ENCODE results near the gene GRIA4.
"Not testable (repeated sequence)": the region's sequence is repeated elsewhere in the genome, so short reads cannot be mapped to it uniquely, and the experiment has no call there.

The GRIA4 gene

DNA sequence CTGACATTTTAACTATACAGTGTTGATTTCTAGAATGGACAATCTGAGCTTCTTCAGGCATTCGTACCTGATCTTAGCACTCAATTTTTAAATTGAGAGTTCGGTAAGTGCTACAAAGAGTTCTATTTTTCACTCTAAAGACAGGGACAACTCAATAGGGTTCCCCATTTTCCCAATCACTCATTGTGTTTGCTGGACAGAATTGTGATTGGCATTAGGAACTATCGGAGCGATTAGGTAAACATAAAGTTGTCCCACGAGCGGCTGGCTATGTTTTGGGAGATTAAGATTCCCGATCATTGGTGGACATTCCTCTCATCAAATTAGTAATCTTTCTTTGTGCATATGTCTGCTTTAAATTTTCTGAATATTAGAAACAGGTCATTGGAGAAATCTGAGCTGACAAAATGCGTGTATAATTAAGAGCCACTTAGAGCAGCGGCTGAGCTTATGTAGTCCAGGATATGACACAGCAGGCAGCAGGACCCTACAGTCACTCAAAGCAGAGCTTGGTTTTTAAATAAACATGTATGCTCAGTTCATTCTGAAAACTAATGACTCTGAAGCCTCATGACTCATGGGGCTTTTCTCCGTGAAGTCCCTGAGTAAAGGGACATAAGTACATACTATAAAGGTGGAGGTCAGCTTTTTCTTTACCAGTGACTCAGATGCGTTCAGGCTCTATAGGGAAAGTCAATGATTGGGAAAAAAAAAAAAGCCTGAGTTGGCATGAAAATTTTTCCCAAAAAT is 109.4 kb downstream of the GRIA4 start:
- DNase-seq (ENCODE audit: low spot score), result no peak

- DNase-seq (ENCODE audit: low spot score), result no peak
Measured at GRCh38 chr11:105720096-105720495, 110.2 kb downstream of the GRIA4 start.

DNA sequence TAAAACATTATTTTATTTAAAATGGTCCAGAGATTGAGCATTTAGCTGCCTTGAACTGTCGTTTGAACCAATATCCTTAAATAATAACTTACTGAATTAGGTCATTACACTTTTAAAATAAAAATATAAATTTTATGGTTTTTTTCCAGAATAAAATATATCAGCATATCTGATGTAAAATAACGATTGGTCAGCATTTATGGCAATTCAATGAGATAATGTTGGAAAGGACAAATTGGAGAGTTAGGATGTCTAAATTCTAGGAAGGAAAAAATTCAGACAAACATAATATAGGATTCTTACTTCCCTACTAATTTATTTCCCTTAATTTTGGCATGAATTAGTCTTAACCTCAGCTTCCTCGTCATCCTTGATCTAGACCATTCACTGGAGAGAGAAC is 113.4 kb downstream of the GRIA4 start:
- DNase-seq (ENCODE audit: low spot score), result no peak

- no peak for DNase-seq (ENCODE audit: low spot score)
Measured at GRCh38 chr11:105732611-105733010, 122.7 kb downstream of the GRIA4 start.

- no peak for DNase-seq (ENCODE audit: low spot score)
Measured at GRCh38 chr11:105734426-105734825, 124.6 kb downstream of the GRIA4 start.

DNA sequence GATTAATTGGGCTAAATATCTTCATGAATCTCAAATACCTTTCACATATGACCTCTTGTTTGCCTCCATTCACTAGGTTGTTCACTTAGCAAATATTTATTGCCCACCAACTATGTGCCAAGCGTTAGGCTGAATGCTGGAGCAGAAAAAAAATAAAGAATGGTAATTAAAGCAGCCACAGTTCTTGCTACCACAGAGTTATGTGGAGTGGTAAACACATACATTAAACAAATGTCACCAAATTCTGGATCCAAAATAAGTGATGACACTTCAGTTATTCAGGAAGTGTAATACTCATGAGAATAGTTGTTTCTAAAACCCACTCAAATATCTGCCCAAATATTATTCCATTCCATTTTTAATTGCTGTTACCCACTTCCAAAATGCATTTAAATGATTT is 128.4 kb downstream of the GRIA4 start:
- no peak for DNase-seq (ENCODE audit: low spot score)

DNA sequence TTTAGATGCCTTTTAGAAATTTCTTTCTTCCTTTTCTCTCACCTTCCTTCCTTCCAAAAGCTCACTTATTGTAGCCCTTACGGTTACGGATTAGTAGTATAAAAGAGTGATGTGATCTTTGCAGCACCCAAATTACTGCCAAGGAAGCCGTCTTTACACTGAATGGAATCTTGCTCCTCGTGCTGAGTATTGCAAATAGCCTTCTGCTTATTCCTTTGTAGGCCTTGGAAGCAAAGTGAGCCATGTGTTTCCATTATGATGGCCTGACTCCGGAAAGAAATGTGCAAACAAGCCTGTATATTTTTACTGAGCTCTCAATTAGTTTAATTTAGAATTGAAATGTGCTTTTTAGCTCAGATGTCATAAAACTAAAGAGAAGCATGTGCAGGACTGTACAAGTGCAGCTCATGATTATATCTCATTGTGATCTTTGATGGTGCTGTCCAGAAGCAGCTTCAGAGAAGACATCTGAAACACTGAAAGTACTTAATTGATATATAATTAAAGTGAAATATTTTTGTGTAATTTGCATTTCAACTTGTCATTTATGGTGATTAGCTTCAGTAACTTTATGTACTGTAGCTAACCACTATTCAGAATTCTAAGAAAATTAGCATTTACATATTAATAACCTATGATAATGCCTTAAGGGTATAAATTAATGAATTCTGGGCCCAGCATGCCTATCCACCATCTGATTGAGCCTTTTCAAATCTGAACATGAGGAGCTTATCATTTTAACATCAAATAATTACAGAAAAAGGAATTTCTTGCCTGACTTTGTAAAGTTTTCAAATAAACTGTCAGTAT is 129.3 kb downstream of the GRIA4 start:
- DNase-seq (ENCODE audit: low spot score), result no peak

DNA sequence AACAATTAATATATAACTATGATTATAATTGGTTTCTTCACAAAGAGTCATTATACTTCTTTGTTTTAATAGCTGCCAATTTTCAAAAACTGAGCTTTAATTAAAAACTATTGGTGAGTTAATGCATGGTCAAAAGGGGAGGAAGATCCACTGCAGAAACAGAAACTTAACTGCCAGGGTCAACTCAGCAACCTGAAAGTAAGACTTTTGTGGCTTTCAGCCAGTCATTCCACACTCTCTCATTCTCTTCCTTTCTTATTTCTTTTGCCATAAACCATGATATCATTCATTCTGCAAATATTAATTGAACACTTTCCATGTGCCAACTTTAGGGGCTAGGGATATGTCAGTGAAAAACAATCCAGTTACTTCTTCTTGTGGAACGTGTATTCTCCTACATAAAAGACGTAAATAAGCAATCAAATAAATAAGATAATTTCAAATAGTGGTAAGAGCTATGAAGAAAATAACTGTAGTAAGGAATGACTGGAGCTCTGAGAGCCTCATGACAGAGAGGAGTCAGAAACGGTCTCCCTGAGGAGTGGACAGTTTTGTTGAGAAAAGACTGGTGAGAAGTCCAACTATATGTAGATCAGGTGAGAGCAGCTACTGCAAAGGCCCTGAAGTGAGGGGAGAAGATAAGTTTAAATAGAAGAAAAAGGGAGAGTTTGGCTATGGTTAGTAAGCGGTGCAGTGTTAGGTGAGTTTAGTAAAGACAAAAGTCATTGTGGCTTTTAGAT is 130.5 kb downstream of the GRIA4 start:
- DNase-seq (ENCODE audit: low spot score), result no peak

- no peak for DNase-seq (ENCODE audit: low spot score)
Measured at GRCh38 chr11:105741488-105742020, 131.7 kb downstream of the GRIA4 start.

GRCh38 chr11:105754260-105754659 is 144.4 kb downstream of the GRIA4 start:
- no peak for DNase-seq (ENCODE audit: low spot score)

DNA sequence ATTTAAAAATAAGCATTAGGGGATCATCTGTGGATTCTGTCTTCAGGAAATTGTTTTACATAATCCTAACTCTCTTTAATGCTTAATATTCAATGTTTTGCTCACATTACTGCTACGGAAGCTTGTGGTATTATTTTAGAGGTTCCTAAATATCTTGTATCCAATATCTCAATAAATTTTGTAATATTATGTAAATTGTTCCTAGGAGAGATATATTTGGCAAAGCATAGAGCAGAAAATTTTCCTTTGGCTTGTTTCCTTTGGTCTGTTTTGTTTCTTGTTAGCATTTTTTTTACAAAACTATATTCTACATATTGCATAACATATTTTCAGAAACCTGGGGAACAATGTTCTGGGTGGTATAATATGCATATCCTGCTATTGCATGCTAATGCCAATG is 144.8 kb downstream of the GRIA4 start:
- no peak for DNase-seq (ENCODE audit: low spot score)

DNA sequence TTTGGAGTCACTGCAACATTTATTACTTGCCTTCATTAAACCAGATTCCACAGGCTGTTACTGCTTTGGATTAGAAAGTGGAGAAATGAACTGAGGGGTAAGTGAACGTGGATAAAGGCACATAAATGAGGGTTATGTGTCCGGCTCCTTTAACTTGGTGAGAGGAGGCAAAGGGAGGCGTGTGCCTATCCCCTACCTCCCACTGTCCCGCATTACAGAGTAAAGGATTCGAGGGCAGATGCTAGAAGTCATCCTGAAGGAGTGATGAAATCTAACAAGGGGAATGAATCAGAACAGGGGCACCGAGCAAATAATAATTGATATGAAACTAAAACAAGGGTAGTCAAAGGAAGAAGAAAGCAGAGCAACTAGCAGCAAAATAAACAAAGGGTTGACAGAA is 147.2 kb downstream of the GRIA4 start:
- no peak for DNase-seq (ENCODE audit: low spot score)

GRCh38 chr11:105763594-105763993 is 153.7 kb downstream of the GRIA4 start:
- DNase-seq (ENCODE audit: low spot score), result no peak

DNA sequence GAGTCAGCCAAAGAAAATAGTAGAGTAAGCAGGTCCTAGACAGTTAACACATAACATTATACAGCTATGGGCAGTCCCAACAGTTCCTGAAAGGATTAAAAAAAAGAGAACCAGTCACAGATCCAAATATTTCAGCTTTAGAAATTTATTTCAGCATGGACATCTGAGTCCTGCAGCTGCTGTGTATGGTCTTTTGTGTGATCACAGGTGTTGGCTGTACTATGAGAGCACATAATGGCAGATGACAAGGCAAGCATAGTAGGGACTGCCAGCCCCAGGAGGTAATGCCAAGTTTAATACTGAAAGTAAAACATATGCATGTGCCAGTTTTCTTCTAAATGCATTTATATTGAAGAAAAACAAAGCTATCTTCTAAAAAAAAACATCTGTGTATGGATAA is 158.1 kb downstream of the GRIA4 start:
- DNase-seq (ENCODE audit: low spot score), result no peak

DNA sequence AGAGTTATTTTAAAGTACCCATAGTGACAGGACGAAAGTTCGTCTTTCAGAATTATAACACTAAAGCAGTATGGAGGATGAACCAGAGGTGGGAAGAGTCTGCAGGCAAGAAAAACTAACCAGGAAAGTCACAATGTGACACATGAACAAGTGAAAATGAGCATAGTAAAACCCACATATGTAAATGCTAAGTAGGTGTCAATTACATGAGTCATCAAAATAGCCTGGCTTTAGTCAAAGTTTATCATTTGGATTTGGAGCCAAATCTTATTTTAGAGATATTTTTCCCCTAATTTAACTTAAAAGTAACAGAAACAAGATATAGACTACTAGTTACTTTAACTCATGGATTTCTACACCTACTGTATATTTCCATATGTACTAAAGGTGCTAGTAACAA is 159.8 kb downstream of the GRIA4 start:
- DNase-seq (ENCODE audit: low spot score), result no peak

DNA sequence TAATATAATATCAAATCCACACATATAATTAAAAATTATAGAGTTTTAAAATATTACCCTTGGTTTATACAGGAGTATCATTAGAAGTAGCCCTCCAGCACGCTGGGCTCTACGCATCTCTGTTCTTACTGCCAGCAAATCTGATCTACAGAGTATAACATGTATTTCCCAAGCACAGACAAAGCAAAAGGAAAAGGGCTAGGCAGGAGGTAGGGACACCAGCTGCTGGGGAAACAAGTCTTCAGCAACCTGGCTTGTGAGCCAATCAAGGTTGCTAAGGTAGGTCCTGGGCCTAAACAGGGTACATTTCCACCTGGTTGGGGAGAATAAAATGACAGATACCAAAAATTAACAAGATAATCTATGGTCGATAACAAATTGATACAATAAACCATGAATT is 163.6 kb downstream of the GRIA4 start:
- DNase-seq (ENCODE audit: low spot score), result not testable (repeated sequence)

GRCh38 chr11:105774899-105775298 is 165.0 kb downstream of the GRIA4 start:
- DNase-seq (ENCODE audit: low spot score), result no peak

DNA sequence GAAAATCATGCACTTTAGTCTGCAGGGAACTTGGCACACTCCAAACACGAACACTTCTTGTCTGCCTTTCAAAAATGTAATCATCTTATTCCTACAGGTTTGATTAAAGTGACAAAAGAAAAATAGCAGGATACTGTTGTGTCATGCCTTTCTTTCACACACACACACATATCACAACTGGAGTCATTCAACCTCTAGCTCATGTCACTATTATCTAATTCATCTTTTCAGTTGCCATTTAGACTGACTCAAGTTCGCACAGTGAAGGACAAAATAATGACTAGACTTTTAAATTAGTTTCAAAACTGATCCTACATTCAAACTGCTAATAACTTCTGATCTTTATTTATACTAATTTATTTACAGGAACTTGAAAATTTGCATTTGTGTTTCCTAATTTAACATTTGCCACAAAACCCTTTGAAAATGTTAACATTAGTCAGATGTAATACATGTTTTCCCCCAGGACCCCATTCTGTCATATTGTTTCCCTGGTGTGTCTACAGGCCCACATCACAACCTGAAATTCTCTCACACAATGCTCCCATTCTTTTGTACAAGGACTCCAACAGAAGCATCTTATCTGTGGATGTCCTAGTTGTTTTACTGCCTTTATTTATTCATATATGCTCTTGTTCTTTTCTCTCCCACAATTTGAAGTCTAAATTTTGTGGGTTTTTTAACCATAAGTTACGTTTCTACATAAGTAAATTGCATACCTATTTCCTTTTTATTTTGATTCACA is 171.1 kb downstream of the GRIA4 start:
- no peak for DNase-seq (ENCODE audit: low spot score)

GRCh38 chr11:105781807-105782206 is 171.9 kb downstream of the GRIA4 start:
- DNase-seq (ENCODE audit: low spot score), result no peak

DNA sequence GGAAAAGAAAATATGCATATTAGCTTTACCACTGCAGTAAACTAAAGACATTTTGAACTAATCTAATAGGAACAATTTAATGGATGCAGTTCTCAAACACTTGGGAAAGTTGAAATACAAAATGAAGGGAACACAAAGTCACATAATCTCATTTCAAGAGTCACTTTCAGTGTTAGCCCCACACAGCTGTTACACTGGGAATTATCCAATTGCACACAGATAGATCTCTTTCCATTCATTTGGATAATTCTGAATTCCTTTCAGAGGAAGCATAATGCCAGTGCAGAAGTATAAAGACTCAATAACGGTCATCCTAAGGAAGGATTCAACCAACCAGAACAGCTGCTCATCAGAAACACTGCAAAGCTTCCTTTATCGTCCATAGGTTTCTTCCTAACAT is 173.3 kb downstream of the GRIA4 start:
- DNase-seq (ENCODE audit: low spot score), result no peak

GRCh38 chr11:105785850-105786249 is 176.0 kb downstream of the GRIA4 start:
- not testable (repeated sequence) for DNase-seq (ENCODE audit: low spot score)

DNA sequence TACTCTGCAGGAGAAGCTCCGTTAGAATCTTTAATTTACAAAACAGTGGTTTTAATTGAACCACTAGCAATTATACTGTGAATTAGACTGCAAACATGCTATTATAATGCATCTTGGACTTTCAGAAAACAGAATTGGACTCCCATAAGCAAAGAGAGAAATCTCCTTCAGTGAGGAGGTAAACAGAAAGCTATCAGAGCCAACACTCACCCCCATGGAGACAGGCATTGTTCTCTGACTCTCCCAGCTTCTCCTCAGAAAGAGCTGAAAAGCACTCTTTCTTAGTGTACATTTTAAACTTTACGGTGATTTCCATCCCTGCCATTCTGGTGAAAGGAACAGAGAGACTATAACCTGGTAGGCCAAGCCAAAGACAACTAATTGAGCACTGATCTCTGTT is 176.9 kb downstream of the GRIA4 start:
- DNase-seq (ENCODE audit: low spot score), result no peak
